HFFc6 (cell line): ENCODE results near the gene RHBDL1. TPM values are rescaled to one million over a fixed set of nuclear protein-coding genes. Genes with fewer than 3 reads are reported as not detected.
A peak's percentile ranks its signal among the peaks of the same experiment; 100 is the strongest.

Experiments
- DNase-seq: peaks from one replicate; pipeline ENCODE4 v3.0.0-alpha.2; 2018
- H3K27ac Mint-ChIP-seq: 2 replicates; pipeline ENCODE4 v1.8.0; 2020; ENCODE audit warnings: mild to moderate bottlenecking, mixed read lengths
- H3K27me3 Mint-ChIP-seq: 2 replicates; pipeline ENCODE4 v1.8.0; 2021; ENCODE audit warnings: mild to moderate bottlenecking, moderate library complexity, mixed read lengths; ENCODE audit not compliant: insufficient read depth
- H3K36me3 Mint-ChIP-seq: 2 replicates; pipeline ENCODE4 v1.8.0; 2021; ENCODE audit warnings: low read depth, mixed read lengths
- H3K4me1 Mint-ChIP-seq: 2 replicates; pipeline ENCODE4 v1.8.0; 2020; ENCODE audit warnings: low read depth, mixed read lengths
- H3K4me3 Mint-ChIP-seq: 2 replicates; pipeline ENCODE4 v1.8.0; 2020; ENCODE audit warnings: mild to moderate bottlenecking, moderate library complexity, mixed read lengths
- H3K9me3 Mint-ChIP-seq: 2 replicates; pipeline ENCODE4 v1.8.0; 2020; ENCODE audit warnings: mild to moderate bottlenecking, mixed read lengths
- long read RNA-seq: library from polyadenylated mRNA; unstranded; transcript quantifications from one replicate; pipeline ENCODE4 v2.0.0, GENCODE V29; 2019
- total RNA-seq, 6 experiments: library from RNA; stranded (reverse); fragmentation: NEBNext Ultra II Directional; extraction: Animal tissue kit (Norgen Biotek cat#: 25700); gene quantifications; 2 replicates in 1 of 6; 3 replicates in 5 of 6; pipeline ENCODE4 v1.2.3, GENCODE V29; 2021
- TF ChIP-seq, protein P1 (sequence below): fragments of 200-600 bp; sonication (generic); IDR thresholded peaks from 2 replicates; pipeline ENCODE4 v1.5.0; 2021; ENCODE audit warnings: antibody characterized with exemption, mild to moderate bottlenecking

Gene RHBDL1
- total RNA-seq: 1 to 10 TPM; 1.4 to 2.3 (median 1.7) TPM
- long read RNA-seq, partial matches to known transcripts: 1 of 2 reads
- long read RNA-seq, other reads (novel, unspliced or antisense): 1 of 2 reads

DNA sequence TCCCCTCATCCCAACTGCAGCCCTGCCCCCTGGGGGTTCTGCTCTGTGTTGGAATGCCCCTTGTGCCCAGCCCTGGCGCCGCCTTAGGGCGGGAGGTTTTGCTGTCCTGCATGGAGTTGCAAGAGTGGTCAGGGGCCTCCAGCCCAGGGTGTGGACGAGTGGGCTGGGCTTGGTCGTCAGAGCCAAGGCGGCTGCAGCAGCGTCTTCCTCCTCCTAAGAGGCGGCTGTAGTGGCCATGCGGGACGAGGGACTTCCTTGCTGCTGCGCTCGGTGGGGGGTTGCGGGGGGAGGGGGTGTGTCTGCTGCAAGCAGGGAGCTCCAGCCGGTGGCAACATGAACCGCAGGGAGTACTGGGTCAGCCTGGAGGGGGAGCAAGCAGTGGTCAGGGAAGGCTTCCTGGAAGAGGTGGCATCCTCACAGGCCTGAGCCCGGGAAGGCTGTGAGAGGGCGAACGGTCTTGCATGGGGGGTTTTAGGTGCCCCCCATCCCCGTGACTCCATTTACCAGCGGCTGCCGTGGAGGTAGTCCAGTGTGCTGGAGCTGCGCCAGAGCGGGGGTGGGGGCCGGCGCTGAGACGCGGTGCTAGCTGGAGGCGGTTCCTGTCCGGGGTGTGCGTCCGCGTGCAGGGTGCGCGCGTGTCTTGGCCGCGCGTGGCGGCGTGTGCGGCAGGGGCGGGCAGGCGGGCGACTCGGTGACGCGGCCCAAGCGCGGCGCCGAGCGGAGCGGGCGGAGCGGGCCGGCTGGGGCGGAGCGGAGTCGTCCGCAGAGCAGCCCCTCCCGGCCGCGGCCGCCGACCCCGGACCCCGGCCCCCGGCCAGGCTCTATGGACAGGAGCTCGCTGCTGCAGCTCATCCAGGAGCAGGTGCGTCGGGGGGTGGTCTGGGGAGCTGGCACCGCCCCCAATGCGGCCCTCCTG is at the start of gene RHBDL1:
TSS of gene RHBDL1 (plus strand) at position 704 of the 916 bp plus-strand sequence. CDS start at position 824, 120 bp downstream.
- Mint-ChIP-seq H3K36me3 (no peaks in the 10 kb centered on the region), H3K27ac (peak within 1 kb of the TSS; percentile 18; the same call in 1 of the 2 replicates), H3K9me3 (no peaks in the 10 kb centered on the region), H3K4me1 (no peaks in the 10 kb centered on the region), H3K4me3 (no peak within 1 kb of the TSS), H3K27me3 (peaks cover 5% of the 10 kb centered on the region)
- DNase-seq: peak; percentile 24
- TF ChIP-seq, protein P1, sequence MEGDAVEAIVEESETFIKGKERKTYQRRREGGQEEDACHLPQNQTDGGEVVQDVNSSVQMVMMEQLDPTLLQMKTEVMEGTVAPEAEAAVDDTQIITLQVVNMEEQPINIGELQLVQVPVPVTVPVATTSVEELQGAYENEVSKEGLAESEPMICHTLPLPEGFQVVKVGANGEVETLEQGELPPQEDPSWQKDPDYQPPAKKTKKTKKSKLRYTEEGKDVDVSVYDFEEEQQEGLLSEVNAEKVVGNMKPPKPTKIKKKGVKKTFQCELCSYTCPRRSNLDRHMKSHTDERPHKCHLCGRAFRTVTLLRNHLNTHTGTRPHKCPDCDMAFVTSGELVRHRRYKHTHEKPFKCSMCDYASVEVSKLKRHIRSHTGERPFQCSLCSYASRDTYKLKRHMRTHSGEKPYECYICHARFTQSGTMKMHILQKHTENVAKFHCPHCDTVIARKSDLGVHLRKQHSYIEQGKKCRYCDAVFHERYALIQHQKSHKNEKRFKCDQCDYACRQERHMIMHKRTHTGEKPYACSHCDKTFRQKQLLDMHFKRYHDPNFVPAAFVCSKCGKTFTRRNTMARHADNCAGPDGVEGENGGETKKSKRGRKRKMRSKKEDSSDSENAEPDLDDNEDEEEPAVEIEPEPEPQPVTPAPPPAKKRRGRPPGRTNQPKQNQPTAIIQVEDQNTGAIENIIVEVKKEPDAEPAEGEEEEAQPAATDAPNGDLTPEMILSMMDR: no peak

DNA sequence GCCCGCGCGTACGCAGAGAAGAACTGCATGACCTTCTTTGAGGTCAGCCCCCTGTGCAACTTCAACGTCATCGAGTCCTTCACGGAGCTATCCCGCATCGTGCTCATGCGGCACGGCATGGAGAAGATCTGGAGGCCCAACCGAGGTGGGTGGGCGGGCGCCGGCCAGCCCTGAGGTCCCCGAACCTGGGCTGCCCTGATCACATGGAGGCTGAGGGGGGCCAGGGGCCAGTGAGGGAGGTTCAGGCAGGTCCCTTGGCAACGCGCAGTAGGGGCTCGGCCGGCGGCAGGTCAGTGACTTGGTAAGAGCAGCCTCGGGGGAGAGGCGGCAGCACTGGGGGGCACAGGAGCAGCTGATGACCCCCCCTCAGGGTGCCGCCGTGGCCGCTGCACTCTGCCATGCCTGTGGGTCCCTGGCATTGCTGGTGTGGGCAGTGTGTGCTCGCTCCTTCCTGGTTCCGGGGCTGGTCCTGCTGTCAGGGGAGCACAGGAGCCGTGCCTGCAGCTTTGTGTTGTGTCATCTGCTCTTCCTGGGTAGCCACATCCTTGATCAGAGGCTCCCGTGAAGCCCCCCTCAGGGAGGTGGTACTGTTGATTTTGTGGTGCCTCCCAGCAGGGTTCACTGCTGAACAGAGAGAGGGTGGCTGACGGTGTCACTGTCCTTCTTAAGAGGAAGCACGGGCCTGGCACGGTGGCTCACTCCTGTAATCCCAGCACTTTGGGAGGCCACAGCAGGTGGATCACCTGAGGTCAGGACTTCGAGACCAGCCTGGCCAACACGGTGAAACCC is 49.3 kb upstream of the RHBDL1 start:
- Mint-ChIP-seq H3K36me3 (peaks cover 6% of the 10 kb centered on the region; the same call in 1 of the 2 replicates), H3K4me1 (peaks cover 43% of the 10 kb centered on the region), H3K4me3 (peak overlapping the region; percentile 72), H3K9me3 (no peaks in the 10 kb centered on the region), H3K27ac (peak overlapping the region; percentile 99), H3K27me3 (peaks cover 1% of the 10 kb centered on the region)
- TF ChIP-seq, protein P1: no peak
- DNase-seq: no peak

DNA sequence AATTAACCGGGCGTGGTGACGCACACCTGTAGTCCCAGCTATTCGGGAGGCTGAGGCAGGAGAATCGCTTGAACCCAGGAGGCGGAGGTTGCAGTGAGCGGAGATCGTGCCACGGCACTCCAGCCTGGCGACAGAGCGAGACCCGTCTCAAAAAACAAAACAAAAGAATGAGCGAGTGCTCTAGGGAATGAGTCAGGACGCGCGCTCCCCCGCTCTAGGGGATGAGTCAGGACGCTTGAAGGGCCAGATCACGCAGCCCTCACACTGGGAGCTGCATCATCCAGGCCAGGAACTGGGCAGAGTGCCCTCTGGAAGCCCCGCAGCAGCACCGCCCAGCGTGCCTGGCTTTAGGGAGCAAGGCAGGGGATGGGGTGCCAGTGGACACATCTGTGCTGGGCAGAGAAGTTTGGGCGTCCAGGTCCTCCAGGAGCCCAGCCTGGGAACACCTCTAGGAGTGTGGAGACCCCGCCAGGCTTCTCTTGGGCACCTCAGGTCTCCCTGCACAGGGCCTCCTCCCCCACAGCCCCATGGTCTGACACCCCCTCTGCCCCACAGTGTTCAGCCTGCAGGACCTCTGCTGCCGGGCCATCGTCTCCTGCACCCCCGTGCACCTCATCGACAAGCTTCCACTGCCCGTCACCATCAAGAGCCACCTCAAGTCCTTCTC is 48.6 kb upstream of the RHBDL1 start:
- Mint-ChIP-seq H3K27ac (peak overlapping the region; percentile 99), H3K4me3 (peak overlapping the region; percentile 72), H3K27me3 (peaks cover 1% of the 10 kb centered on the region), H3K4me1 (peaks cover 36% of the 10 kb centered on the region), H3K36me3 (peaks cover 6% of the 10 kb centered on the region; the same call in 1 of the 2 replicates), H3K9me3 (no peaks in the 10 kb centered on the region)
- TF ChIP-seq, protein P1: no peak
- DNase-seq: peak; percentile 96

DNA sequence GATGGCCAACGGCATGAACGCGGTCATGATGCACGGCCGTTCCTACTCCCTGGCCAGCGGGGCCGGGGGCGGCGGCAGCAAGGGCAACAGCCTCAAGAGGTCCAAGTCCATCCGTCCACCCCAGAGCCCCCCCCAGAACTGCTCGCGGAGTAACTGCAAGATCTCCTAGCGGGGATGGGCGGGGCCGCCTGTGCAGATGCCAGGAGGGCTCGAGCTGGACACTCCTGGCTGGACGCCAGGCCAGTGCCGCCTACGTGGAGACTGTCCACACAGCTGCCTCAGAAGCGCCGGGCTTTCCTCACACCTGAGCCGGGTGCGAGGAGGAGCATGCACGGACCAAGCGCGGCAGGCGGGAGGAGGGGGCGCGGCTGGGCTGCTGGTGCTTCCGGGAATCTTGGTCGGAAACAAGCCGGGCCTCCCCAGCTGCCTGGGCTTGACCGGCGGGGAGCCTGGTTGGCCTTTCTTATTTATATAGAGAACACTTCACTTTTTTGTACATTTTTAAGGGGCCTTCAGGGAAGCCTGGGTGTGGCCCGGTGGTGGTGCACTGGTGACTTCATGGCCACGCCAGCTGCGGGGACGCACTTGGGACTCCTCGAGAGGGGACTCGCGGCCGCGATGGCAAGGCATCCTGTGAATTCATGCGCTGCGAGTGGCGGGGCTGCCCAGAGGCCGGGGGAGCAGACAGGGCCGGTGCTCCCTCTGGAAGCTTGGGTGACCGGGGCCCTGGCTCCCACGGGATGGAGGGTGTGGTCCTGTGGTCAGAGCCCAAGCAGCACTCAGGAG is 47.8 kb upstream of the RHBDL1 start:
- Mint-ChIP-seq H3K36me3 (peaks cover 6% of the 10 kb centered on the region; the same call in 1 of the 2 replicates), H3K4me1 (peaks cover 29% of the 10 kb centered on the region), H3K4me3 (no peak overlapping the region), H3K27me3 (peaks cover 1% of the 10 kb centered on the region), H3K9me3 (no peaks in the 10 kb centered on the region), H3K27ac (peak overlapping the region; percentile 99)
- no peak for DNase-seq
- TF ChIP-seq, protein P1: no peak
